ENCODE measurements around the gene PPFIBP1.
A peak's percentile ranks its signal among the peaks of the same experiment; 100 is the strongest.

PPFIBP1 gene

GRCh38 chr12:27523642-27524493 is at the start of gene PPFIBP1:
Gene PPFIBP1, plus strand, starts transcription at chr12:27524206. Its CDS starts 109,191 bp downstream, at chr12:27633397.
- peak; percentile 86 for DNase-seq (ENCODE audit: low spot score)

- DNase-seq (ENCODE audit: low spot score) = no peak
Observed at GRCh38 chr12:27474344-27474743, 49.7 kb upstream of the PPFIBP1 start.

- DNase-seq (ENCODE audit: low spot score) = no peak
Observed at GRCh38 chr12:27477049-27477448, 47.0 kb upstream of the PPFIBP1 start.

GRCh38 chr12:27478949-27479348 is 45.1 kb upstream of the PPFIBP1 start:
- DNase-seq (ENCODE audit: low spot score) = no peak

GRCh38 chr12:27480016-27480415 is 44.0 kb upstream of the PPFIBP1 start:
- DNase-seq (ENCODE audit: low spot score) = no peak

- no peak for DNase-seq (ENCODE audit: low spot score)
Observed at GRCh38 chr12:27486961-27487360, 37.0 kb upstream of the PPFIBP1 start.

- DNase-seq (ENCODE audit: low spot score) = no peak
Observed at GRCh38 chr12:27488479-27488878, 35.5 kb upstream of the PPFIBP1 start.

GRCh38 chr12:27491226-27491625 is 32.8 kb upstream of the PPFIBP1 start:
- DNase-seq (ENCODE audit: low spot score) = no peak

- DNase-seq (ENCODE audit: low spot score) = no peak
Observed at GRCh38 chr12:27493260-27493940, 30.6 kb upstream of the PPFIBP1 start.

- no peak for DNase-seq (ENCODE audit: low spot score)
Observed at GRCh38 chr12:27497446-27497845, 26.6 kb upstream of the PPFIBP1 start.

- DNase-seq (ENCODE audit: low spot score) = no peak
Observed at GRCh38 chr12:27498149-27498548, 25.9 kb upstream of the PPFIBP1 start.

- no peak for DNase-seq (ENCODE audit: low spot score)
Observed at GRCh38 chr12:27498761-27499160, 25.2 kb upstream of the PPFIBP1 start.

GRCh38 chr12:27499377-27499776 is 24.6 kb upstream of the PPFIBP1 start:
- no peak for DNase-seq (ENCODE audit: low spot score)

GRCh38 chr12:27500546-27500945 is 23.5 kb upstream of the PPFIBP1 start:
- DNase-seq (ENCODE audit: low spot score) = no peak

GRCh38 chr12:27502021-27502435 is 22.0 kb upstream of the PPFIBP1 start:
- no peak for DNase-seq (ENCODE audit: low spot score)

- no peak for DNase-seq (ENCODE audit: low spot score)
Observed at GRCh38 chr12:27504507-27504906, 19.5 kb upstream of the PPFIBP1 start.

- no peak for DNase-seq (ENCODE audit: low spot score)
Observed at GRCh38 chr12:27505109-27505508, 18.9 kb upstream of the PPFIBP1 start.

GRCh38 chr12:27505761-27506160 is 18.2 kb upstream of the PPFIBP1 start:
- DNase-seq (ENCODE audit: low spot score) = no peak

- DNase-seq (ENCODE audit: low spot score) = no peak
Observed at GRCh38 chr12:27506645-27507189, 17.3 kb upstream of the PPFIBP1 start.

- DNase-seq (ENCODE audit: low spot score) = no peak
Observed at GRCh38 chr12:27508736-27509431, 15.1 kb upstream of the PPFIBP1 start.

- no peak for DNase-seq (ENCODE audit: low spot score)
Observed at GRCh38 chr12:27511031-27511722, 12.8 kb upstream of the PPFIBP1 start.

GRCh38 chr12:27511723-27512045 is 12.3 kb upstream of the PPFIBP1 start:
- no peak for DNase-seq (ENCODE audit: low spot score)

Data from hematopoietic multipotent progenitor cell treated with erythropoietin and hydrocortisone succinate and interleukin-3 and kit ligand, for 15 days (in vitro differentiated cells).